HEK293T (cell line): ENCODE data around the gene GPR151.

Source experiments
- ARNT ChIP-seq: fragments of 450-650 bp; IDR thresholded peaks from 2 replicates; pipeline ENCODE4 v1.6.1; 2017; ENCODE audit warnings: mild to moderate bottlenecking
- CTBP1 ChIP-seq: fragments of 450-650 bp; IDR thresholded peaks from 2 replicates; pipeline ENCODE4 v1.6.1; 2016; ENCODE audit warnings: borderline replicate concordance
- ELF4 ChIP-seq: fragments of 450-650 bp; IDR thresholded peaks from 2 replicates; pipeline ENCODE4 v1.6.1; 2017; ENCODE audit warnings: antibody characterized with exemption
- FOXA1 ChIP-seq: fragments of 450-650 bp; IDR thresholded peaks from 2 replicates; pipeline ENCODE4 v1.6.1; 2016; ENCODE audit warnings: mild to moderate bottlenecking
- SP1 ChIP-seq: fragments of 450-650 bp; IDR thresholded peaks from 2 replicates; pipeline ENCODE4 v1.6.1; 2017
- SUZ12 ChIP-seq: fragments of 450-650 bp; IDR thresholded peaks from 2 replicates; pipeline ENCODE4 v1.6.1; 2016; ENCODE audit warnings: mild to moderate bottlenecking

GRCh38 chr5:146548781-146549449 is 32.9 kb upstream of the GPR151 start:
- TF ChIP-seq ARNT (no peak), SUZ12 (no peak), FOXA1 (no peak), CTBP1 (no peak), ELF4 (no peak), SP1 (no peak)
